HepG2 (cell line): ENCODE data around the gene CADM2. TPM values are rescaled to one million over a fixed set of nuclear protein-coding genes. Genes with fewer than 3 reads are reported as not detected.

Source experiments
- ATAC-seq: fragments of 200-7000 bp; cut with Tn5 transposase; 3 replicates; pipeline ENCODE4 v1.9.1; 2020; ENCODE audit warnings: mild to moderate bottlenecking, moderate library complexity
- BruUV-seq: library from RNA; stranded (reverse); fragments of 400-500 nt; replicated peaks from 2 replicates; lab custom pipeline; 2021; lab: Mats Ljungman, UMichigan
- CTCF ChIA-PET: fragments of 300-600 bp; formaldehyde crosslinking; extraction: SDS; loops from one replicate; lab custom pipeline; 2021; ENCODE audit warnings: low total read pairs, inconsistent platforms, low intra/inter-chr PET ratio; lab: Yijun Ruan, JAX
- POLR2A ChIA-PET: fragments of 350-600 bp; sonication (Branson Sonifier 250); formaldehyde crosslinking; loops from one replicate; lab custom pipeline; 2020; ENCODE audit warnings: antibody characterized with exemption, inconsistent platforms; lab: Yijun Ruan, JAX
- DNase-seq: peaks from one replicate; pipeline ENCODE4 v3.0.0-alpha.2; 2015; ENCODE audit warnings: low spot score
- FAIRE-seq: peaks from 3 replicates; lab custom pipeline; 2011; peaks lifted over from hg19 to GRCh38; lab: Jason Lieb, UNC
- H2AFZ ChIP-seq: one replicate; pipeline ENCODE4 v1.6.1; 2011; ENCODE audit warnings: low read length, inconsistent platforms
- H3K27ac ChIP-seq: fragments of 300-600 bp; 3 replicates; pipeline ENCODE4 v1.8.0; 2011; ENCODE audit warnings: mixed run types, mild to moderate bottlenecking, mixed read lengths, low read length, inconsistent platforms; ENCODE audit not compliant: insufficient read depth; ENCODE audit errors: extremely low read length
- H3K27me3 ChIP-seq, 2 experiments: fragments of 200-600 bp in 1 of 2; 2 replicates in 1 of 2; 3 replicates in 1 of 2; pipeline versions ENCODE4 v1.6.0 to v1.8.0; 2011; ENCODE audit warnings: low read length in 2 of 2, mild to moderate bottlenecking in 2 of 2, moderate library complexity in 2 of 2, inconsistent platforms in 1 of 2; ENCODE audit not compliant: insufficient read depth in 2 of 2, control insufficient read depth in 1 of 2
- H3K36me3 ChIP-seq, 2 experiments: fragments of 200-600 bp in 1 of 2; replicated peaks in 1 of 2; 2 replicates in 1 of 2; 3 replicates in 1 of 2; pipeline versions ENCODE4 v1.5.1 to v1.8.0; 2011; ENCODE audit warnings: low read length in 2 of 2, inconsistent platforms in 1 of 2; ENCODE audit not compliant: insufficient read depth in 2 of 2, control insufficient read depth in 1 of 2
- H3K4me1 ChIP-seq: 2 replicates; pipeline ENCODE4 v1.5.1; 2012; ENCODE audit warnings: low read length, inconsistent platforms; ENCODE audit not compliant: insufficient read depth
- H3K4me2 ChIP-seq: 2 replicates; pipeline ENCODE4 v1.6.0; 2011; ENCODE audit warnings: low read depth, low read length, inconsistent platforms
- H3K4me3 ChIP-seq, 3 experiments: fragments of 200-600 bp in 1 of 3; sonication (generic), shearing (Covaris generic) in 1 of 3; replicated peaks in 1 of 3; 2 replicates each; pipeline ENCODE4 v1.5.1; 2011 to 2016; ENCODE audit warnings: low read length in 3 of 3, inconsistent platforms in 2 of 3, low read depth in 2 of 3, mild to moderate bottlenecking in 2 of 3, control low read depth in 1 of 3, mixed read lengths in 1 of 3; ENCODE audit not compliant: insufficient read depth in 1 of 3
- H3K79me2 ChIP-seq: one replicate; pipeline ENCODE4 v1.6.1; 2011; ENCODE audit warnings: low read length, inconsistent platforms; ENCODE audit not compliant: insufficient read depth
- H3K9ac ChIP-seq: 2 replicates; pipeline ENCODE4 v1.6.0; 2011; ENCODE audit warnings: mild to moderate bottlenecking, low read depth, low read length, inconsistent platforms; ENCODE audit not compliant: insufficient read depth
- H3K9me3 ChIP-seq: 2 replicates; pipeline ENCODE4 v1.5.1; 2012; ENCODE audit warnings: mild to moderate bottlenecking, low read length
- H4K20me1 ChIP-seq: 2 replicates; pipeline ENCODE4 v1.6.0; 2011; ENCODE audit warnings: inconsistent platforms, mild to moderate bottlenecking, low read length, moderate library complexity; ENCODE audit not compliant: insufficient read depth
- BCL6 ChIP-seq: IDR thresholded peaks from 2 replicates; pipeline ENCODE4 v1.6.1; 2016; ENCODE audit warnings: missing genetic modification reagents, missing compliant biosample characterization
- CCAR2 ChIP-seq: fragments of 200-400 bp; formaldehyde crosslinking; optimal IDR thresholded peaks from 2 replicates; pipeline ENCODE3; 2018; ENCODE audit warnings: low read depth, mild to moderate bottlenecking, low read length, moderate library complexity
- RBAK ChIP-seq: sonication (generic); formaldehyde crosslinking; IDR thresholded peaks from 2 replicates; pipeline ENCODE4 v1.5.1; 2020; ENCODE audit warnings: mild to moderate bottlenecking, missing genetic modification reagents
- SOX13 ChIP-seq, 3 experiments: fragments of 450-650 bp in 1 of 3; sonication (generic) in 1 of 3; formaldehyde crosslinking in 1 of 3; IDR thresholded peaks in 2 of 3; conservative IDR thresholded peaks in 1 of 3; 2 replicates each; pipeline versions ENCODE4 v1.5.0 to v1.6.1; 2016 to 2020; ENCODE audit warnings: antibody characterized with exemption in 1 of 3, mild to moderate bottlenecking in 1 of 3, missing compliant biosample characterization in 1 of 3, missing genetic modification reagents in 1 of 3, moderate library complexity in 1 of 3
- WGBS: methylation state at CpG from one replicate; pipeline ENCODE4 v1.1.6; 2017; ENCODE audit warnings: low lambda C conversion rate; 5-methylcytosine and 5-hydroxymethylcytosine counted together
- in situ Hi-C: cut with HindIII; loops from 2 replicates; pipeline ENCODE4 v1.10.0; 2017; ENCODE audit warnings: low pct_unique_long_range_greater_than_20kb; ENCODE audit not compliant: extremely low pct_ligation_motif_present
- intact Hi-C: fragments of 100-400 bp; cut with micrococcal nuclease; formaldehyde crosslinking; loops from one replicate; pipeline ENCODE4 v1.10.0; 2022; ENCODE audit not compliant: unreplicated experiment
- polyA plus RNA-seq, 8 experiments: library from polyadenylated mRNA; depleted of rRNA in 3 of 8; stranded (reverse) in 7 of 8; unstranded in 1 of 8; fragments of >200 nt; fragmentation: Illumina TruSeq in 4 of 8; extraction: Trizol in 4 of 8; gene quantifications; 2 replicates each; pipeline versions ENCODE4 v1.2.1 to v1.2.3, GENCODE V29; 2011 to 2016; ENCODE audit warnings: low read depth in 4 of 8, missing spikeins in 1 of 8, mixed read lengths in 1 of 8; ENCODE audit not compliant: insufficient read depth in 1 of 8
- total RNA-seq, 5 experiments: library from RNA; depleted of rRNA; stranded (reverse); fragments of >200 nt; fragmentation: Illumina TruSeq; extraction: Trizol; gene quantifications; 2 replicates each; pipeline ENCODE4 v1.2.3, GENCODE V29; 2016; ENCODE audit warnings: low read depth in 1 of 5
- TF ChIP-seq, protein P1 (sequence below): IDR thresholded peaks from 2 replicates; pipeline ENCODE4 v1.6.1; 2018; ENCODE audit warnings: missing genetic modification reagents, mild to moderate bottlenecking, missing compliant biosample characterization

The CADM2 gene
- total and polyA plus RNA-seq, 2 of the 13 experiments (the other 11 are each of a cell fraction or from before 2014, with no cell fraction given) = not detected

DNA sequence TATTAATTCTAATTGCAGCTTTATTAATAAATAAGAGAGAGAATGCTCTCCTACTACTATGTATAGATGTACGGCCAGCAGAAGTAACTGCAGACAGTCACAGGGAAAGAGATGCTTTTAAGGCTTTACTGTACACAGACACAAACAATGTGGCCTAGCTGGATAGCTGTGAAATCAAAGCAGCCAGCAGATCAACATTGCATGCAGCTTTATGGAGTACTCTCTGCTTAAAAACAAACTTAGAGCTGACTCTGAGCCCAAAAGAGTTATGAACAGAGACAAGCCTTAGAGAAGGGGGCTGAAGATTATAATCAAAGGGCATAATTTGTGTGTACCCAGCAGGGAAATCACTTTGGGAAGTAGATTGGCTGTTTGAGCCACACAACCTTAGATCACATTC is 47.2 kb downstream of the CADM2 start:
- peak; percentile 70 for ATAC-seq
- no peaks in the 10 kb centered on the region for H3K36me3 ChIP-seq
- FAIRE-seq = no peak
- no peaks in the 10 kb centered on the region for H3K9me3 ChIP-seq
- WGBS = 89% methylated on average over 1 of the region's 1 CpG
- peak overlapping the region; percentile 76 for H3K27ac ChIP-seq
- H3K9ac ChIP-seq = no peak overlapping the region; the same call in 1 of the 2 replicates
- POLR2A ChIA-PET = no interaction called here
- H3K4me1 ChIP-seq = peaks cover 27% of the 10 kb centered on the region
- peak; percentile 7 for DNase-seq
- in situ Hi-C loops (no loop called here), intact Hi-C loops (loop anchor here (2.0 kb wide), 1 partner anchor 47 kb away; the partner anchor contains the start of gene CADM2)
- no peaks in the 10 kb centered on the region for H3K79me2 ChIP-seq
- H3K27me3 ChIP-seq = no peaks in the 10 kb centered on the region
- H2AFZ ChIP-seq = peak overlapping the region; percentile 88
- no peak overlapping the region for H3K4me3 ChIP-seq
- no TSS peak for BruUV-seq
- TF ChIP-seq BCL6 = no peak
- TF ChIP-seq, protein P1, sequence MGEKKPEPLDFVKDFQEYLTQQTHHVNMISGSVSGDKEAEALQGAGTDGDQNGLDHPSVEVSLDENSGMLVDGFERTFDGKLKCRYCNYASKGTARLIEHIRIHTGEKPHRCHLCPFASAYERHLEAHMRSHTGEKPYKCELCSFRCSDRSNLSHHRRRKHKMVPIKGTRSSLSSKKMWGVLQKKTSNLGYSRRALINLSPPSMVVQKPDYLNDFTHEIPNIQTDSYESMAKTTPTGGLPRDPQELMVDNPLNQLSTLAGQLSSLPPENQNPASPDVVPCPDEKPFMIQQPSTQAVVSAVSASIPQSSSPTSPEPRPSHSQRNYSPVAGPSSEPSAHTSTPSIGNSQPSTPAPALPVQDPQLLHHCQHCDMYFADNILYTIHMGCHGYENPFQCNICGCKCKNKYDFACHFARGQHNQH = no peak
- TF ChIP-seq SOX13 (IDR thresholded peaks at IDR 0.05) = no peak
- TF ChIP-seq SOX13 (CRISPR knock-in tag; conservative IDR thresholded peaks at IDR 0.05 in 1 of 2, IDR thresholded peaks at IDR 0.05 in 1 of 2) = peak in 1 of 2 experiments; percentile 22; a peak in 1 of 4 replicates
- no peak for TF ChIP-seq CCAR2
- TF ChIP-seq RBAK (CRISPR knock-in tag) = no peak
- TF ChIP-seq, all 625 proteins: peak for 1
- CTCF ChIA-PET = no interaction called here
- no peaks in the 10 kb centered on the region for H4K20me1 ChIP-seq
- peak overlapping the region; percentile 7; the same call in 1 of the 2 replicates for H3K4me2 ChIP-seq
